Adipocyte (in vitro differentiated cells): ENCODE measurements around the gene ITM2B.

Experiments
- DNase-seq: peaks from one replicate; pipeline ENCODE4 v3.0.0-alpha.2; 2015; ENCODE audit warnings: low read depth
- H3K27me3 ChIP-seq: replicated peaks from 2 replicates; pipeline ENCODE4 v1.7.0; 2013; ENCODE audit warnings: mild to moderate bottlenecking, low read length, moderate library complexity; ENCODE audit not compliant: control insufficient read depth, insufficient read depth
- H3K36me3 ChIP-seq: 2 replicates; pipeline ENCODE4 v1.7.0; 2013; ENCODE audit warnings: low read length, mild to moderate bottlenecking, moderate library complexity; ENCODE audit not compliant: control insufficient read depth, insufficient read depth, severe bottlenecking
- H3K4me1 ChIP-seq: 2 replicates; pipeline ENCODE4 v1.7.0; 2013; ENCODE audit warnings: mild to moderate bottlenecking, low read length, moderate library complexity; ENCODE audit not compliant: control insufficient read depth, insufficient read depth
- H3K4me3 ChIP-seq: 2 replicates; pipeline ENCODE4 v1.7.0; 2013; ENCODE audit warnings: mild to moderate bottlenecking, low read length, moderate library complexity
- H3K9ac ChIP-seq: 2 replicates; pipeline ENCODE4 v1.7.0; 2013; ENCODE audit warnings: mild to moderate bottlenecking, low read length, moderate library complexity
- H3K9me3 ChIP-seq: 2 replicates; pipeline ENCODE4 v1.7.0; 2013; ENCODE audit warnings: mild to moderate bottlenecking, low read length, moderate library complexity; ENCODE audit not compliant: control insufficient read depth

The ITM2B gene

DNA sequence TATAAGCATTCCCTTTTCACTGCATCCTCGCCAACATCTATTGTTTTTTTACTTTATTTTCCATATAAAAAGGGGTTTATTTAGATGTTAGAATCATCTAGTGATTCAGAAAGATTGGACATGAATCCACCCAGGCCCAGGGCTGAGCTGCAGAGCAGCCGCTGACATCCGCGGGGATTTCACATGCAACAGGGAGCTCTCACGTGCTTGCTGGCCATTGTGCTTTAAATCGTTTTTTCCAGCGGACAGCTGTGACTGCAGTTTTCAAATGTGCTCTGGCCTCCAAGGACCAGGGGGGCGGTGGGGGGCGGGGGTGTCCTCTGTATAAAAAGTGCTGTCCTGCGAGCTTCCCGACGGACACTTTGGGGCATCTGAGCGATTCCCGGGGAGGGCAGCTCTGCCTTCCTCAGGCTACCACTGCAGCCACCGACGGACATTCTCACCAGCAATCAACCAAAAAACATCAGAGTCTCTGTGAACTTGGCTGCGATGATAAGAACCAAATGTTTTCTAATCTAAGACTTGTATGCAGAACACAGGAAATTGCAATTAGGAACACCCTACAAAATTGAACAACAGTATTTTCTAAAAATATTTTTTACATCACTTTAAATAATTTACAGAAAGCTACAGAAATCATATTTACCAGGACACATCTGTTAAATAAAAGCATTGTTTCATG, 83.1 kb downstream of the ITM2B start:
- H3K9me3 ChIP-seq, result no peaks in the 10 kb centered on the region
- no peak overlapping the region for H3K9ac ChIP-seq
- H3K36me3 ChIP-seq, result peaks cover 6% of the 10 kb centered on the region
- no peaks in the 10 kb centered on the region for H3K27me3 ChIP-seq
- H3K4me1 ChIP-seq, result no peaks in the 10 kb centered on the region
- H3K4me3 ChIP-seq, result no peak overlapping the region
- DNase-seq, result no peak

DNA sequence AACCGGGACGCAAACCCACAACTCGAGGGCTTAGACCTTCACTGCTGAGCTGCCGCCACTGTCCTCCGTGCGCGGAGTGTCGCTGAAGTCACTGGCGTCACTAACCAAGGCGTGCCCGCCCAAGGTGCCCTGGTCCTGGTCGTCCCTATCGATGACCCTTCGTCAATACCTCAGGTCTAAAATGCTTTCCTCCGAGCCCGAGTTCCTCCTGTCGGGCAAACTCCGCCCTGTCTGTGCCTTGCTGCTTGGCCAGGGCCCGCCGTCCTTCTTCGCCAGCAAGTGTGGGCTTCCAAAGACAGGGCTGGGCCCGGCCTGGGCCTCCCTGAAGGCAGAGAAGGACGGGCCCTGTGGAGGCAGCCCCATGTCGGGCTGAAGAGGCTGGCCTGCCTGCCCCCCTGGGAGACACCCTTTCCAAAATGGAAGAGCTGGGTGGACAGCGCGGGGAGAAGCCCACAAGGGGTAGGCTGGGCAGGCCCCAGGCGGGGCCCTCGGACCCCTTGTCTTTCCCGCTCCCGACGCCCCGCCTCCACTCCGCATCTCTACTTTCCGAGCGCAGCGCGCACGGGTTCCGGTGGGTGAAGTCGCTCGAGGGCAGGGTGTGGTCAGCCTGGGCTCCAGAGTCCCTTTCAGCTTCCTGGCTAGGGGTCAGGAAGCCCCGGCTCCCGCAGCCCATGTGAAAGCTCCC, 84.0 kb downstream of the ITM2B start:
- DNase-seq, result no peak
- Histone ChIP-seq H3K27me3 (no peaks in the 10 kb centered on the region), H3K36me3 (peaks cover 5% of the 10 kb centered on the region), H3K9me3 (peaks cover 3% of the 10 kb centered on the region), H3K4me1 (no peaks in the 10 kb centered on the region), H3K4me3 (no peak overlapping the region), H3K9ac (no peak overlapping the region)

DNA sequence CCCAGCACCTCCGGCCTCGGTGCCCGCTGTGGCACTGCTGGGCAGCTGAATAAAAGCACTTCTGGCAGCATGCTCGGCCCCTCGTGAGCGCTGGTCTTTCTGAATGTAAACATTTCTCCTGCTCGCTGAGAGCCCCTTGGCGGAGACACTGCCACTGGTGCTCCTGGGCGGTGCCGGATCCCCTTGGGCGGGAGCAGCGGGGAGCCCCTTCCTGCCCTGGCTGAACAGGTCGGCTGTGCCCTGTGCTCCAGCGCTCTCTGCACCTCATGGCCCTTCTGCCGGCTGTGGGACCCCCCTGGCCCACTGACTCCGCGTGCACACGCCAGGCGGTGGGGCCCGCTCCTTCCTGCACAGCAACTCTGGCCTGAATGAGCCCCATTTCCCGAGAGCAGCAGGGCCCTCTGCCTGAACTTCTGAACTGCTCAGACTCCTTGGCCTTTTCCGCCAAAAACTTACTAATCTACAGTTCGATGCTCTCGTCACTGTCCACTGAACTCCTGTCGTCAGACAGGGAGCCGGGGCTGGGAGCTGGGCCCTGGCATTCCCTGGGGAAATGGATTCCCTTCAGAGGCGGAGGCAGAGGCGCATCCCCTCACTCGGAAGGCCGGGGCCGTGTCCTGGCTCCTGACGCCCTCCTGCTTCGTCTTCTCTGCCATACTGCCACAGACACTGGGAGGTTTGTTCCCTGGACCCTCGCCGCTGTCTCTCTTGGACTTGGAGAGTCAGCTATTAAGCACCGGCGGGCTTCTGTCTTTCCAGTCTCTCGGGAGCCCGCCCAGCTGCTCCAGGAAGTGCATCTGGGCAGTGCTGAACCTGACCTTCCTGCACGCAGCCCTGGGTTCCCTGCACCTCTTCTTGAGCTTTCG, 84.7 kb downstream of the ITM2B start:
- Histone ChIP-seq H3K36me3 (peaks cover 4% of the 10 kb centered on the region), H3K4me1 (no peaks in the 10 kb centered on the region), H3K4me3 (peak overlapping the region; percentile 63), H3K9ac (no peak overlapping the region), H3K9me3 (peaks cover 10% of the 10 kb centered on the region), H3K27me3 (no peaks in the 10 kb centered on the region)
- no peak for DNase-seq

DNA sequence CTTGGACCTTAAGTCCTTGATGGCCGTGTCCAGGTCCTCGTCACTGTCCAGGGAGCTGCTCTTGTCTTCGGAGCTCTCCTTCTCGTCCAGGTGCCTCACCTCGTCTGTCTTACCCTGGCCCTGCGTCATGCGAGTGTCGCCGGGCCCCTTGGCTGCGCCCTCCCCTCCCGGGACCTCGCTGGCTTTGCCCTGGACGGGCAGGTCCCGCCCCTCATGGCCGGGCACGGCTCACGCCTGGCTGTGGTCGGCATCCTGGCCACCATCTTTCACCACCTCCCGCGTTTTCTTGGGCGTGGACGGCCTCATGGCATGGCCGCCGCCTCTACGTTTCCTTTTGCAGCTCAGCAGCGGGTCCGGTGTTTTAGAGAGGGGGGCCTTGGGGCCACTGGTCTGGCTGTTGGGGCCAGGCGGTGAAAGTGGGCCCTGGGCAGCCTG, 85.4 kb downstream of the ITM2B start:
- Histone ChIP-seq H3K36me3 (peaks cover 4% of the 10 kb centered on the region), H3K9me3 (peaks cover 10% of the 10 kb centered on the region), H3K27me3 (no peaks in the 10 kb centered on the region), H3K4me1 (no peaks in the 10 kb centered on the region), H3K9ac (no peak overlapping the region), H3K4me3 (peak overlapping the region; percentile 63)
- DNase-seq, result no peak

DNA sequence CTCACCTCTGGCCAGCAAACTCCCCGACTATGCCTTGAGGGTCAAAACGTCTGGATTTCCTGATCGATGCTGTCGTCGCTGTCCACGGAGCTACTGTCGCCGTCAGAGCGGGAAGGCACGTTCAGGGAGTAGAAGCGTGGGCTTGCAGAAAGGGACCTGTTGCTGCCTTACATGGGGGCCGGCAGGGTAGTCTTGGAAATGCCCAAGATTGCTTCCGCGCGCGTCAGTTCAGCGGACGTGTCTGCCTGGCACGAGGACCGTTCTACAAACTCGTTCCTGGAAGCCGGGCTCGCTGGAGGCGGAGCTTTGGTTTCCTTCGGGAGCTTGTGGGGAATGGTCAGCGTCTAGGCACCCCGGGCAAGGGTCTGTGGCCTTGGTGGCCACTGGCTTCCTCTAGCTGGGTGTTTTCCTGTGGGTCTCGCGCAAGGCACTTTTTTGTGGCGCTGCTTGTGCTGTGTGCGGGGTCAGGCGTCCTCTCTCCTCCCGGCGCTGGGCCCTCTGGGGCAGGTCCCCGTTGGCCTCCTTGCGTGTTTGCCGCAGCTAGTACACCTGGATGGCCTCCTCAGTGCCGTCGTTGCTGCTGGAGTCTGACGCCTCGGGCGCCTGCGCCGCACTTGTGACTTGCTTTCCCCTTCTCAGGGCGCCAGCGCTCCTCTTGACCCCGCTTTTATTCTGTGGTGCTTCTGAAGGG, 86.0 kb downstream of the ITM2B start:
- H3K9ac ChIP-seq, result no peak overlapping the region
- H3K36me3 ChIP-seq, result peaks cover 4% of the 10 kb centered on the region
- peaks cover 10% of the 10 kb centered on the region for H3K9me3 ChIP-seq
- no peaks in the 10 kb centered on the region for H3K4me1 ChIP-seq
- no peaks in the 10 kb centered on the region for H3K27me3 ChIP-seq
- H3K4me3 ChIP-seq, result peak overlapping the region; percentile 63
- no peak for DNase-seq
